D721Med (cell line): ENCODE measurements around the gene BTNL2.

Experiments
- DNase-seq: peaks from one replicate; pipeline ENCODE4 v3.0.0; 2011; ENCODE audit warnings: low spot score; ENCODE audit not compliant: insufficient read length
- FAIRE-seq: peaks from 2 replicates; lab custom pipeline; 2011; peaks lifted over from hg19 to GRCh38; lab: Jason Lieb, UNC
- TF ChIP-seq, protein P1 (sequence below): IDR thresholded peaks from 2 replicates; pipeline ENCODE4 v1.5.1; 2012; ENCODE audit warnings: mild to moderate bottlenecking, control low read depth; ENCODE audit not compliant: insufficient read depth; ENCODE audit errors: missing control alignments

Gene BTNL2

GRCh38 chr6:32386040-32386439, 20.9 kb downstream of the BTNL2 start:
- no peak for FAIRE-seq
- TF ChIP-seq, protein P1, sequence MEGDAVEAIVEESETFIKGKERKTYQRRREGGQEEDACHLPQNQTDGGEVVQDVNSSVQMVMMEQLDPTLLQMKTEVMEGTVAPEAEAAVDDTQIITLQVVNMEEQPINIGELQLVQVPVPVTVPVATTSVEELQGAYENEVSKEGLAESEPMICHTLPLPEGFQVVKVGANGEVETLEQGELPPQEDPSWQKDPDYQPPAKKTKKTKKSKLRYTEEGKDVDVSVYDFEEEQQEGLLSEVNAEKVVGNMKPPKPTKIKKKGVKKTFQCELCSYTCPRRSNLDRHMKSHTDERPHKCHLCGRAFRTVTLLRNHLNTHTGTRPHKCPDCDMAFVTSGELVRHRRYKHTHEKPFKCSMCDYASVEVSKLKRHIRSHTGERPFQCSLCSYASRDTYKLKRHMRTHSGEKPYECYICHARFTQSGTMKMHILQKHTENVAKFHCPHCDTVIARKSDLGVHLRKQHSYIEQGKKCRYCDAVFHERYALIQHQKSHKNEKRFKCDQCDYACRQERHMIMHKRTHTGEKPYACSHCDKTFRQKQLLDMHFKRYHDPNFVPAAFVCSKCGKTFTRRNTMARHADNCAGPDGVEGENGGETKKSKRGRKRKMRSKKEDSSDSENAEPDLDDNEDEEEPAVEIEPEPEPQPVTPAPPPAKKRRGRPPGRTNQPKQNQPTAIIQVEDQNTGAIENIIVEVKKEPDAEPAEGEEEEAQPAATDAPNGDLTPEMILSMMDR, result no peak
- no peak for DNase-seq

DNA sequence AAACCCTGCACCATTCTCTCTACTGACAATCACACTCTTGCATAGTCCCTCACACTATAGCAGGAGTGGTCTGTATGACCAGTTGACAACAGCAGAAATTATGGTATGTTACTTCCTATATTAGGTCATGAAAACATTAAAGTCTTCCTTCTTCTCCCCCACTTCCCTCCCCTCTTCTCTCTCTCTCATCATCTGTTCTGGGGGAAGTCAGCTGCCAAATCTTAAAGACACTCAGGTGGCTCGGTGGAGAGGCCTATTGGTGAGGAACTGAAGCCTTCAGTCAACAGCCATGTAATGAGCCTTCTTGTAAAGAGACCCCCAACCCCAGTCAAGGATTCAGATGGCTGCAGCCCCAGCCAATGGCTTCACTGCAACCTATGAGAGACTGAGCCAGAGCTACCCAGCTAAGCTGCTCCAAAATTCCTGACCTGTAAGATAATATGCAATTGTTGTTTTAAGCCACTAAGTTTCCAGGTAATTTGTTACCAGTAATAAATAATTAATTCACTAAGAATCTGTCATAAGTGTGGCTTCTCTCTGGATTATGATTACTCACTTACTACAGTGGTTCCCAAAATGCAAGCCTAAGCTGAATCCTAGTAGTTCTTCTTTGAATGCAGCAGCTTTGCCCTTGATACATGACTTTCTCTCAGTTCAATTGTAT, 24.1 kb downstream of the BTNL2 start:
- TF ChIP-seq, protein P1, result no peak
- DNase-seq (no peak), FAIRE-seq (no peak)

- DNase-seq (no peak), FAIRE-seq (no peak)
- TF ChIP-seq, protein P1, result no peak
These were observed 27.4 kb downstream of the BTNL2 start for GRCh38 chr6:32379545-32379944.

DNA sequence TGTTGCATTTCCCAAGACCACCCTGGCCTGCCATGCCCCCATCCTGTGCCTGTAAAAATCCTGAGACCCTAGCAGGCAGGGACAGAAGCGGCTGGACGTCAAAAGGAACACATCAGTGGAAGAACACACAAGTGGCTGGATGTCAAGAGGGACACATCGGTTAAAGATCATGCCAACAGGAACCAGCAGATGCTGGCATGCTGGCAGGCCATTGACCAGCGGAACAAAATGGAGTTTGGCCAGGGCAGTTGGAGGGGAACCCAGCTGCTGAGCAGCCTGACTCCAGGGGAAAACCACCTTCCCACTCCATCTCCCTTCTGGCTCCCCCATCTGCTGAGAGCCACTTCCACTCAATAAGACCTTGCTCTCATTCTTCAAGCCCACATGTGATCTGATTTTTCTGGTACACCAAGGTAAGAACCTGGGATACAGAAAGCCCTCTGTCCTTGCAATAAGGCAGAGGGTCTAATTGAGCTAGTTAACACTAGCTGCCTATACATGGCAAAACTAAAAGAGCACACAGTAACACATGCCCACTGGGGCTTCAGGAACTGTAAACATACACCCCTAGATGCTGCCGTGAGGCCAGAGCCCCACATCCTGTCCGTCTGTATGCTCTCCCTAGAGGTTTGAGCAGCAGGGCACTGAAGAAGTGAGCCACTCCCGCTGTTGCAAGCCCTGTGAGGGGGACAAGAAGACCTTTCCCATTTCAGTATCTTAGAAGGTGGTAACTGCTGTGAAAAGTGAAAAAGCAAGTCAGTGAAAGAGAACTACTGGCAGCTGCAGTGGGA, 31.0 kb downstream of the BTNL2 start:
- FAIRE-seq (no peak), DNase-seq (no peak)
- TF ChIP-seq, protein P1, result no peak

GRCh38 chr6:32371803-32372202, 35.2 kb downstream of the BTNL2 start, which contains the start of gene TSBP1:
Gene TSBP1 (minus strand): TSS chr6:32371903. CDS start chr6:32371706, 197 bp downstream.
- TF ChIP-seq, protein P1, result no peak
- DNase-seq, result no peak
- FAIRE-seq, result no peak

DNA sequence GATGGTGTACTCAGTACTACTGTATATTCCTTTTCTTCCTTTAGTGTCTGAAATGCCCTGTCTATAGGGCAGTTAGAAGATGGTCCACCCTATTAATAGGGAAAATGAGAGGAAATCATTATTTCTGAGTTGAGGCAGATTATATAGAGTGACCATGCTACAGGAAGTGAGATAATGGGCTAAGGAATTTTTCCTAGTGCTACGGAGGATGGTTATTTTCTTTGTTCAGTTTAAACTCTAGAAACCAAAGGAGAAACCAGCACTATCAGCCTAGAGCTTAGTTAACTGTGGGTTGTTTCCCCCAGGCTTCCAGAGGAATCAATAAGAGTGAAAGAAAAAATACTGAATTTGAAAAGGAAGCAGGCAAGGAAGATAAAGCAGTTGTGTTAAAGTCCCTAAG, 35.8 kb downstream of the BTNL2 start:
- DNase-seq (no peak), FAIRE-seq (no peak)
- TF ChIP-seq, protein P1, result no peak

GRCh38 chr6:32370505-32370904, 36.5 kb downstream of the BTNL2 start:
- no peak for FAIRE-seq
- DNase-seq, result no peak
- TF ChIP-seq, protein P1, result no peak
